Nucleus accumbens (tissue), 56 donors: ENCODE results near the gene SLC35F3.

Source experiments
- DNase-seq, 56 donors: peaks; one replicate each; lab custom pipeline; 2025; lab: John Stamatoyannopoulos, UW

SLC35F3 gene

GRCh38 chr1:234302354-234302962 is 398.0 kb downstream of the SLC35F3 start:
- no peak for DNase-seq

- DNase-seq: no peak
Measured at GRCh38 chr1:234303231-234303630, 398.8 kb downstream of the SLC35F3 start.

- DNase-seq: no peak
Measured at GRCh38 chr1:234307726-234308125, 403.2 kb downstream of the SLC35F3 start.

GRCh38 chr1:234309243-234309597 is 404.7 kb downstream of the SLC35F3 start:
- no peak for DNase-seq

GRCh38 chr1:234309598-234310459 is 405.4 kb downstream of the SLC35F3 start:
- peak in 31 of 56 donors; percentile 2 to 63 (median 13) for DNase-seq

- no peak for DNase-seq
Measured at GRCh38 chr1:234310460-234310817, 406.0 kb downstream of the SLC35F3 start.

- no peak for DNase-seq
Measured at GRCh38 chr1:234311414-234311813, 406.9 kb downstream of the SLC35F3 start.

- no peak for DNase-seq
Measured at GRCh38 chr1:234313171-234313570, 408.7 kb downstream of the SLC35F3 start.

- no peak for DNase-seq
Measured at GRCh38 chr1:234315091-234315541, 410.6 kb downstream of the SLC35F3 start.

- DNase-seq: no peak
Measured at GRCh38 chr1:234315588-234315987, 411.1 kb downstream of the SLC35F3 start.

GRCh38 chr1:234316486-234316885 is 412.0 kb downstream of the SLC35F3 start:
- DNase-seq: no peak

GRCh38 chr1:234316937-234317336 is 412.5 kb downstream of the SLC35F3 start:
- no peak for DNase-seq

- no peak for DNase-seq
Measured at GRCh38 chr1:234320069-234320468, 415.6 kb downstream of the SLC35F3 start.

GRCh38 chr1:234320549-234320948 is 416.1 kb downstream of the SLC35F3 start:
- no peak for DNase-seq

- no peak for DNase-seq
Measured at GRCh38 chr1:234321231-234321630, 416.8 kb downstream of the SLC35F3 start.

- DNase-seq: no peak
Measured at GRCh38 chr1:234322097-234322496, 417.6 kb downstream of the SLC35F3 start.

- DNase-seq: peak in 1 of 56 donors; percentile 17
Measured at GRCh38 chr1:234322979-234323378, 418.5 kb downstream of the SLC35F3 start.

GRCh38 chr1:234324821-234325220 is 420.3 kb downstream of the SLC35F3 start:
- DNase-seq: no peak

- DNase-seq: no peak
Measured at GRCh38 chr1:234325878-234326496, 421.5 kb downstream of the SLC35F3 start.

- DNase-seq: peak in 22 of 56 donors; percentile 5 to 62 (median 24)
Measured at GRCh38 chr1:234326497-234327366, 422.3 kb downstream of the SLC35F3 start.
